ENCODE data around the gene PPFIA1.

GRCh38 chr11:70230840-70231710 lies 39.4 kb upstream of the PPFIA1 start:
- TF ChIP-seq ZNF384 (IDR thresholded peaks at IDR 0.05) (no peak), SP1 (IDR thresholded peaks at IDR 0.05) (no peak), LEF1 (IDR thresholded peaks at IDR 0.05; ENCODE audit: borderline replicate concordance) (no peak), FOXK2 (IDR thresholded peaks at IDR 0.05) (no peak), FOXM1 (IDR thresholded peaks at IDR 0.05; ENCODE audit: borderline replicate concordance) (no peak), ELF4 (IDR thresholded peaks at IDR 0.05) (no peak), BHLHE40 (IDR thresholded peaks at IDR 0.05; ENCODE audit: borderline replicate concordance) (no peak), NFRKB (IDR thresholded peaks at IDR 0.05) (no peak), L3MBTL2 (conservative IDR thresholded peaks at IDR 0.05) (no peak), ARNT (IDR thresholded peaks at IDR 0.05) (no peak), SUZ12 (IDR thresholded peaks at IDR 0.05) (no peak)

Measured in HEK293T (cell line).